Gastroesophageal sphincter (tissue), 3 donors: Measurements from ENCODE around the gene SLC50A1.

Experiments used
- CTCF ChIP-seq, 4 experiments: fragments of 200-600 bp in 2 of 4; fragments of 450-650 bp in 2 of 4; sonication (generic) in 1 of 4; IDR thresholded peaks; one replicate each; pipeline ENCODE4 v1.5.1; 2017 to 2019; ENCODE audit warnings: antibody characterized with exemption in 4 of 4, mild to moderate bottlenecking in 2 of 4, moderate library complexity in 2 of 4
- POLR2A ChIP-seq, 2 donors: fragments of 450-650 bp; IDR thresholded peaks; one replicate each; pipeline ENCODE4 v1.6.1; 2017; ENCODE audit warnings: antibody characterized with exemption in 2 of 2, mild to moderate bottlenecking in 2 of 2, moderate library complexity in 1 of 2

DNA sequence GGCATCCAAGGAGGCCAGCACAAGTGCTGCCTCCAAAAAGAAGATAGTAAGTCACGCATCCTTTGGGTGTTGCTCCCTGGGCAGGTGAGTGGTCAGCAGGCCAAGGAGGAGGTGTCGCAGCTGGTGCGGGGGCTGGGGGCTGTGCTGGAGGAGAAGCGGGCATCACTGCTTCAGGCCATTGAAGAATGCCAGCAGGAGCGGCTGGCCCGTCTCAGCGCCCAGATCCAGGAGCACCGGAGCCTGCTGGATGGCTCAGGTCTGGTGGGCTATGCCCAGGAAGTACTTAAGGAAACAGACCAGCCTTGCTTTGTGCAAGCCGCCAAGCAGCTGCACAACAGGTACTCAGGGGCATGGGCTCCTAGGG is 42.2 kb downstream of the SLC50A1 start:
- TF ChIP-seq CTCF (IDR thresholded peaks at IDR 0.05) (no peak), POLR2A (IDR thresholded peaks at IDR 0.05) (no peak)
